GM18520 (cell line): Measurements from ENCODE around the gene UGT1A8.
"Not testable (repeated sequence)": the region's sequence is repeated elsewhere in the genome, so short reads cannot be mapped to it uniquely, and the experiment has no call there.

Experiments used
- ATAC-seq: cut with Tn5 transposase; IDR thresholded peaks from one replicate; pipeline ENCODE4 v1.9.1; 2021; ENCODE audit not compliant: unreplicated experiment

Gene UGT1A8

GRCh38 chr2:233638836-233639235, 21.4 kb downstream of the UGT1A8 start:
- ATAC-seq: no peak

- ATAC-seq: no peak
Measured at GRCh38 chr2:233639860-233640259, 22.4 kb downstream of the UGT1A8 start.

GRCh38 chr2:233643128-233643527, 25.7 kb downstream of the UGT1A8 start:
- no peak for ATAC-seq

DNA sequence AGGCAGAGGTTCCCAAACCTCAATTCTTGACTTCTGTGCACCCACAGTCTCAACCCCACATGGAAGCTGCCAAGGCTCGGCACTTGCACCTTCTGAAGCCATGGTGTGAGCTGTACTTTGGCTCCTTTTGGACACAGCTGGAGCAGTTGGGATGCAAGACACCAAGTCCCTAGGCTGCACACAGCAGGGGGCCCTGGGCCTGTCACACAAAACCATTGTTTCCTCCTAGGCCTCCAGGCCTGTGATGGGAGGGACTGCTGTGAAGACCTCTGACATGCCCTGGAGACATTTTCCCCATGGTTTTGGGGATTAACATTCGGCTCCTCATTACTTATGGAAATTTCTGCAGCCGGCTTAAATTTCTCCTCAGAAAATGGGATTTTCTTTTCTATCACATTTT, 28.6 kb downstream of the UGT1A8 start:
- ATAC-seq: not testable (repeated sequence)

GRCh38 chr2:233650981-233651380, 33.5 kb downstream of the UGT1A8 start:
- no peak for ATAC-seq

GRCh38 chr2:233651430-233651829, 34.0 kb downstream of the UGT1A8 start:
- ATAC-seq: no peak

DNA sequence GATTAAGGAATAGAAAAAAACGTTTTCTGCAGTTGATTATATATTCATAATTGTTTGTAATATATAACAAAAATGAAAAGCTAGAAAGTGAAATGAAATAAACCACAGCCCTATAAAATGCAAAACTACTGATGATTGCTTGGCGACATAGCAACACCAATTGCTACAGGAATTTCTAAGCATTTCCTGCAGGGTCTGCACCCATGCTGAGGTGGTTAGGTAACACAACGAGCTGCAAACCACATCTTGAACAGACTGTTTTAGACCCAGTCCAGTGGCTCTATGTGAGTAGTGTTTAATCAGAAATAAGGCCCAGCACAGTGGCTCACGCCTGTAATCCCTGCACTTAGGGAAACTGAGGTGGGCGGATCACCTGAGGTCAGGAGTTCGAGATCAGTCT, 37.1 kb downstream of the UGT1A8 start:
- ATAC-seq: no peak

GRCh38 chr2:233655043-233655442, 37.6 kb downstream of the UGT1A8 start:
- ATAC-seq: no peak

GRCh38 chr2:233655943-233656342, 38.5 kb downstream of the UGT1A8 start:
- ATAC-seq: not testable (repeated sequence)

GRCh38 chr2:233656443-233656842, 39.0 kb downstream of the UGT1A8 start:
- ATAC-seq: no peak

DNA sequence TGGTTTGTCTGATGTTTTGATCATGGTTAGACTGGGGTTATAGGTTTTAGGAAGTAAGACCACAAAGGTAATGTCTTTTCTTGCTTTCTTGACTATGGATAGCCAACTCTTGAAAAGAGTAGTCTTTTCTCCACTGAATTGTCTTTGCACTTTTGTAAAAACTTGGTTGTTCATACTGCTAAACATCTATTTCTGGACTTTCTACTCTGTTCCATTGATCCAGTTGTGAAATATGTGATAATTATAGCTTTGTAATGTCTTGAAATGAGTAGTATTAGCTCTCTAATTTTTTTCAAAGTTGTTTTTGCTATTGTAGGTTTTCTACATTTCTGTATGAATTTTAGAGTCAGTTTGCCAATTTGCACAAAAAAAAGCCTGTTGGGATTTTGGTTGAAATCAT, 41.2 kb downstream of the UGT1A8 start:
- ATAC-seq: no peak

- ATAC-seq: no peak
Measured at GRCh38 chr2:233663911-233664310, 46.5 kb downstream of the UGT1A8 start.

DNA sequence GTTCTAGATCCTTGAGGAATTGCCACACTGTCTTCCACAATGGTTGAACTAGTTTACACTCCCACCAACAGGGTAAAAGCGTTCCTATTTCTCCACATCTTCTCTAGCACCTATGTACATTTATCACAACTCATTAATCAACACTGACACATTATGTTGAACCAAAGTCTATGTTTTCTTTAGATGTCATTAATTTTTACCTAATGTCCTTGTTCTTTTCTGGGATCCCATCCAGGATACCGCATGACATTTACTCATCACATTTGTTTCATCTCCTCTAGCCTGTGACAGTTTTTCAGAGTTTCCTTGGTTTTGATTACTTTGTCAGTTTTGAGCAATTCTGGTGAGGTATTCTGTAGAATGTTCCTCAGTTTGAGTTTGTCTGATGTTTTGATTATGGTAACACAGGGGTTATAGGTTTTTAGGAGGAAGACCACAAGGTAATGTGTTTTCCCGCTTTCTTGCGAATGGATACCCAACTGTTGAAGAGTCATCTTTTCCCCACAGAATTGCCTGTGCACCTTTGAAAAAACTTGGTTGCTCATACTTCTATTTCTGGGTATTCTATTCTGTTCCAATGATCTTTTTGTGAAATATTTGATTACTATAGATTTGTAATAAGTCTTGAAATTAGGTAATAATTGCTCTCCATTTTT, 51.3 kb downstream of the UGT1A8 start:
- no peak for ATAC-seq

GRCh38 chr2:233671290-233672161, 54.1 kb downstream of the UGT1A8 start, which contains the start of gene UGT1A9:
Gene UGT1A9, plus strand, starts transcription at chr2:233671898. Its CDS starts 37 bp downstream, at chr2:233671935.
- ATAC-seq: no peak

- ATAC-seq: no peak
Measured at GRCh38 chr2:233672886-233673285, 55.5 kb downstream of the UGT1A8 start.

GRCh38 chr2:233673896-233674295, 56.5 kb downstream of the UGT1A8 start:
- ATAC-seq: no peak

- no peak for ATAC-seq
Measured at GRCh38 chr2:233674314-233674713, 56.9 kb downstream of the UGT1A8 start.

GRCh38 chr2:233674995-233675394, 57.6 kb downstream of the UGT1A8 start:
- no peak for ATAC-seq

DNA sequence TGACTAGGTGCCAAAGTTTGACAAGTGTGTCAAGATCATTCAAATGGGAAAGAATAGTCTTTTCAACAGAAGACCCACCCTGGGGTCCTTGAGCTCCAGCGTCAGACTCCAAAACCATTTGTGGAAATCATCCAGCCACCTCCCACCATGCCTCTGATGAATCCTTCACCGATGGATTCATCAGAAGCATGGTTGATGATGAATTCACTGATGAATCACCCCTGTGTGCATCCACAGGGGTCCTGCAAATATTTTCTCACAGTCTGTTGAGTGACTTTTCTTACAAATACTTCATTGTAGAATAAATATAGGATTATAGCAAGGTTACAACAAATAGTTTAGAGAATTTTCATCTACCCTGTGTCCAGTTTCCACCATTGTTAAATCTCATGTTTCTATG, 58.6 kb downstream of the UGT1A8 start:
- no peak for ATAC-seq

DNA sequence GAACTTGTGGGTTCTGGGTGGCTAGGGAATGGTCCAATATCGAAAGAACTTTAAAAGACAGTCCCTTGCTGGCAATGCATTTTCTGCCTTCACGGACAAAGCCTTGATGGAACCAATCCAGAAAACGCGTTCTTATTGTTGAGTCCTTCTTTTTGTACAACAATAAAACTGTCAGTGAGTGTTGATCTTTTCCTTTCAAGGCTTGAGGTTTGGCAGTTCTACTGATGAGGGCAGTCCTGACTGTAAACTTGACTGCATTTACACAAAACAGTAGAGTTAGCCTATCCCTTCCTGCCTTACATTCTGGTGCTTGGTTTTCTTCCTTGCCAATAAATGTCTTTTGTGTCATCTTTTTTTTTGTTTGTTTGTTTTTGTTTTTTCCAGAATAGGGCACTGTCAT, 61.8 kb downstream of the UGT1A8 start:
- ATAC-seq: no peak

GRCh38 chr2:233680361-233681045, 63.1 kb downstream of the UGT1A8 start:
- ATAC-seq: no peak
